Progenitor cell of endocrine pancreas (in vitro differentiated cells): ENCODE data around the gene SPRED3. TPM values are rescaled to one million over a fixed set of nuclear protein-coding genes. Genes with fewer than 3 reads are reported as not detected.
"Not testable (repeated sequence)": the region's sequence is repeated elsewhere in the genome, so short reads cannot be mapped to it uniquely, and the experiment has no call there.

Experiments used
- DNase-seq: peaks from one replicate; pipeline ENCODE4 v3.0.0; 2021; ENCODE audit warnings: low spot score; ENCODE audit not compliant: unreplicated experiment
- H3K27ac Mint-ChIP-seq: 2 replicates; pipeline ENCODE4 v1.8.0; 2021; ENCODE audit warnings: mild to moderate bottlenecking, moderate library complexity, mixed read lengths
- H3K27me3 Mint-ChIP-seq: 2 replicates; pipeline ENCODE4 v1.8.0; 2021; ENCODE audit warnings: mixed read lengths
- H3K36me3 Mint-ChIP-seq: 2 replicates; pipeline ENCODE4 v1.8.0; 2022; ENCODE audit warnings: mixed read lengths; ENCODE audit not compliant: insufficient read depth
- H3K4me1 Mint-ChIP-seq: 2 replicates; pipeline ENCODE4 v1.8.0; 2021; ENCODE audit warnings: low read depth, mixed read lengths
- H3K4me3 Mint-ChIP-seq: 2 replicates; pipeline ENCODE4 v1.8.0; 2021; ENCODE audit warnings: low read depth, mild to moderate bottlenecking, moderate library complexity, mixed read lengths
- H3K9me3 Mint-ChIP-seq: 2 replicates; pipeline ENCODE4 v1.8.0; 2021; ENCODE audit warnings: low read depth, mixed read lengths
- CTCF ChIP-seq: fragments of 200-600 bp; sonication (generic); IDR thresholded peaks from one replicate; pipeline ENCODE4 v1.5.0; 2021; ENCODE audit warnings: antibody characterized with exemption, mild to moderate bottlenecking; ENCODE audit not compliant: unreplicated experiment
- total RNA-seq: library from RNA; stranded (reverse); gene quantifications from 2 replicates; pipeline ENCODE4 v1.2.1, GENCODE V29; 2021

The SPRED3 gene
- total RNA-seq, 1 donor from 2014 or later: 13.0 TPM

GRCh38 chr19:38425222-38425809 is 36.8 kb downstream of the SPRED3 start:
- H3K4me3 Mint-ChIP-seq: no peak overlapping the region
- no peak for TF ChIP-seq CTCF
- no peaks in the 10 kb centered on the region for H3K36me3 Mint-ChIP-seq
- no peaks in the 10 kb centered on the region for H3K9me3 Mint-ChIP-seq
- no peak for DNase-seq
- no peaks in the 10 kb centered on the region for H3K4me1 Mint-ChIP-seq
- peaks cover 33% of the 10 kb centered on the region for H3K27me3 Mint-ChIP-seq
- H3K27ac Mint-ChIP-seq: no peak overlapping the region

GRCh38 chr19:38425810-38426466 is 37.4 kb downstream of the SPRED3 start, which contains the start of gene RASGRP4:
Gene RASGRP4, minus strand, starts transcription at chr19:38426219. Its CDS starts 128 bp downstream, at chr19:38426091.
- H3K27ac Mint-ChIP-seq: no peak within 1 kb of the TSS

GRCh38 chr19:38427035-38427677 is 38.7 kb downstream of the SPRED3 start:
- not testable (repeated sequence) for DNase-seq, H3K36me3 Mint-ChIP-seq, H3K4me1 Mint-ChIP-seq, H3K27ac Mint-ChIP-seq, H3K9me3 Mint-ChIP-seq, H3K4me3 Mint-ChIP-seq
- peaks cover 25% of the 10 kb centered on the region for H3K27me3 Mint-ChIP-seq

More at GRCh38 chr19:38425810-38426466, 37.4 kb downstream of the SPRED3 start, which contains the start of gene RASGRP4:
- no peaks in the 10 kb centered on the region for H3K36me3 Mint-ChIP-seq
- TF ChIP-seq CTCF: no peak
- no peaks in the 10 kb centered on the region for H3K4me1 Mint-ChIP-seq
- H3K27me3 Mint-ChIP-seq: peaks cover 29% of the 10 kb centered on the region
- no peak for DNase-seq
- H3K9me3 Mint-ChIP-seq: no peaks in the 10 kb centered on the region
- H3K4me3 Mint-ChIP-seq: no peak within 1 kb of the TSS

- Mint-ChIP-seq H3K27ac (no peak overlapping the region), H3K36me3 (no peaks in the 10 kb centered on the region), H3K4me3 (no peak overlapping the region), H3K4me1 (peaks cover under 1% of the 10 kb centered on the region), H3K9me3 (no peaks in the 10 kb centered on the region), H3K27me3 (peaks cover 35% of the 10 kb centered on the region)
- TF ChIP-seq CTCF: no peak
- no peak for DNase-seq
Observed at GRCh38 chr19:38429055-38429810, 40.7 kb downstream of the SPRED3 start.

GRCh38 chr19:38429811-38430156 is 41.3 kb downstream of the SPRED3 start:
- Mint-ChIP-seq H3K27ac (no peak overlapping the region), H3K36me3 (no peaks in the 10 kb centered on the region)

More at GRCh38 chr19:38429811-38430156, 41.3 kb downstream of the SPRED3 start:
- Mint-ChIP-seq H3K4me3 (no peak overlapping the region), H3K4me1 (peaks cover 3% of the 10 kb centered on the region), H3K9me3 (no peaks in the 10 kb centered on the region), H3K27me3 (peaks cover 38% of the 10 kb centered on the region)
- no peak for DNase-seq
- no peak for TF ChIP-seq CTCF
